HG03558 (cell line): Measurements from ENCODE around the gene PRUNE2.

Experiments
- ATAC-seq: cut with Tn5 transposase; IDR thresholded peaks from one replicate; pipeline ENCODE4 v1.9.1; 2021; ENCODE audit warnings: moderate number of reproducible peaks; ENCODE audit not compliant: unreplicated experiment; ENCODE audit errors: extremely low read depth

The PRUNE2 gene

GRCh38 chr9:76644171-76644570, 261.7 kb downstream of the PRUNE2 start:
- ATAC-seq, result no peak

GRCh38 chr9:76643399-76644117, 262.4 kb downstream of the PRUNE2 start:
- peak; percentile 80 for ATAC-seq

GRCh38 chr9:76642701-76643209, 263.2 kb downstream of the PRUNE2 start:
- ATAC-seq, result no peak

GRCh38 chr9:76642074-76642473, 263.8 kb downstream of the PRUNE2 start:
- ATAC-seq, result no peak

GRCh38 chr9:76638001-76638400, 267.9 kb downstream of the PRUNE2 start:
- no peak for ATAC-seq

GRCh38 chr9:76637416-76637815, 268.5 kb downstream of the PRUNE2 start:
- ATAC-seq, result no peak

GRCh38 chr9:76634356-76635054, 271.4 kb downstream of the PRUNE2 start:
- ATAC-seq, result no peak

GRCh38 chr9:76630916-76631315, 275.0 kb downstream of the PRUNE2 start:
- no peak for ATAC-seq

- no peak for ATAC-seq
These were observed 276.5 kb downstream of the PRUNE2 start for GRCh38 chr9:76629205-76629990.

- no peak for ATAC-seq
These were observed 277.8 kb downstream of the PRUNE2 start for GRCh38 chr9:76628155-76628554.

- ATAC-seq, result no peak
These were observed 278.9 kb downstream of the PRUNE2 start for GRCh38 chr9:76626980-76627379.

GRCh38 chr9:76626141-76626540, 279.8 kb downstream of the PRUNE2 start:
- ATAC-seq, result no peak

GRCh38 chr9:76624391-76625048, 281.4 kb downstream of the PRUNE2 start:
- peak; percentile 91 for ATAC-seq

GRCh38 chr9:76620996-76621395, 284.9 kb downstream of the PRUNE2 start:
- ATAC-seq, result no peak

GRCh38 chr9:76620581-76620980, 285.3 kb downstream of the PRUNE2 start:
- no peak for ATAC-seq

- no peak for ATAC-seq
These were observed 286.3 kb downstream of the PRUNE2 start for GRCh38 chr9:76619640-76620039.

- no peak for ATAC-seq
These were observed 286.7 kb downstream of the PRUNE2 start for GRCh38 chr9:76619197-76619596.

- ATAC-seq, result no peak
These were observed 287.2 kb downstream of the PRUNE2 start for GRCh38 chr9:76618762-76619161.

GRCh38 chr9:76617497-76618175, 288.3 kb downstream of the PRUNE2 start:
- ATAC-seq, result no peak

- no peak for ATAC-seq
These were observed 289.1 kb downstream of the PRUNE2 start for GRCh38 chr9:76616780-76617179.
